ENCODE results near the gene GZMB.
"Not testable (repeated sequence)": the region's sequence is repeated elsewhere in the genome, so short reads cannot be mapped to it uniquely, and the experiment has no call there.

GZMB gene

GRCh38 chr14:24669651-24670050 is 35.7 kb upstream of the GZMB start:
- no peaks in the 10 kb centered on the region for H3K36me3 Mint-ChIP-seq (ENCODE audit: low read depth)
- DNase-seq, result no peak
- no peaks in the 10 kb centered on the region for H3K9me3 Mint-ChIP-seq
- H3K4me1 Mint-ChIP-seq, result peaks cover 23% of the 10 kb centered on the region
- no peak overlapping the region for H3K4me3 Mint-ChIP-seq
- TF ChIP-seq, protein P1, sequence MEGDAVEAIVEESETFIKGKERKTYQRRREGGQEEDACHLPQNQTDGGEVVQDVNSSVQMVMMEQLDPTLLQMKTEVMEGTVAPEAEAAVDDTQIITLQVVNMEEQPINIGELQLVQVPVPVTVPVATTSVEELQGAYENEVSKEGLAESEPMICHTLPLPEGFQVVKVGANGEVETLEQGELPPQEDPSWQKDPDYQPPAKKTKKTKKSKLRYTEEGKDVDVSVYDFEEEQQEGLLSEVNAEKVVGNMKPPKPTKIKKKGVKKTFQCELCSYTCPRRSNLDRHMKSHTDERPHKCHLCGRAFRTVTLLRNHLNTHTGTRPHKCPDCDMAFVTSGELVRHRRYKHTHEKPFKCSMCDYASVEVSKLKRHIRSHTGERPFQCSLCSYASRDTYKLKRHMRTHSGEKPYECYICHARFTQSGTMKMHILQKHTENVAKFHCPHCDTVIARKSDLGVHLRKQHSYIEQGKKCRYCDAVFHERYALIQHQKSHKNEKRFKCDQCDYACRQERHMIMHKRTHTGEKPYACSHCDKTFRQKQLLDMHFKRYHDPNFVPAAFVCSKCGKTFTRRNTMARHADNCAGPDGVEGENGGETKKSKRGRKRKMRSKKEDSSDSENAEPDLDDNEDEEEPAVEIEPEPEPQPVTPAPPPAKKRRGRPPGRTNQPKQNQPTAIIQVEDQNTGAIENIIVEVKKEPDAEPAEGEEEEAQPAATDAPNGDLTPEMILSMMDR (IDR thresholded peaks at IDR 0.05), result no peak
- H3K27me3 Mint-ChIP-seq (ENCODE audit: low read depth, poor library complexity), result peaks cover 4% of the 10 kb centered on the region
- no peak overlapping the region for H3K27ac Mint-ChIP-seq

DNA sequence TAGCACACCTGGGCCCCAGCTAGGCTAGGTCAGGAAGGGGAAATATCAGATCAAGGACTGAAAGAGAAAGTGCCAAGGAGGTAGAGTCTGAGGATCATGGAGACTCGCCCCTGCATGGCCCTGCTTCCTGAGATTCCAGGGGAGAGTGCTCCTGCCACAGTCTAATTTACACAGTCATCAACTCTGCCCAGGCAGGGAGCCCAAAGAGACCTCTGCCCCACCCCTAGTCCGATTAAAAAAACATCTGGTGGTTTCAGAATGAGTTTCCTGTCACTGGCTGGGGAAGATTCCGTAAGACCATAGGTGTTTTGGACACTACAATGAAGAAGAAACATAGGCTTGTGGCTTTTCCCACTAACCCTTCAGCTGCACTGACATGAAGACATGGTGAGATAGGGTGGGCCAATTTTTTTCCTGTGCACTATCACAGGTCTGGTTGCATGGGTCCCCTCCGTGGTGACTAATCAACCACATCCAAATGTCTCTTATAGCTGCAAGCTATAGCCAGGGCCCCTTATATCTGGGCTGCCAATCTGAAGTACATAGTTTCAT is 31.5 kb upstream of the GZMB start:
- Mint-ChIP-seq H3K4me3 (no peak overlapping the region), H3K9me3 (no peaks in the 10 kb centered on the region), H3K27ac (peak overlapping the region; percentile 37), H3K27me3 (ENCODE audit: low read depth, poor library complexity) (peaks cover 4% of the 10 kb centered on the region), H3K36me3 (ENCODE audit: low read depth) (no peaks in the 10 kb centered on the region), H3K4me1 (peaks cover 6% of the 10 kb centered on the region)
- DNase-seq, result no peak
- TF ChIP-seq, protein P1 (IDR thresholded peaks at IDR 0.05), result no peak

DNA sequence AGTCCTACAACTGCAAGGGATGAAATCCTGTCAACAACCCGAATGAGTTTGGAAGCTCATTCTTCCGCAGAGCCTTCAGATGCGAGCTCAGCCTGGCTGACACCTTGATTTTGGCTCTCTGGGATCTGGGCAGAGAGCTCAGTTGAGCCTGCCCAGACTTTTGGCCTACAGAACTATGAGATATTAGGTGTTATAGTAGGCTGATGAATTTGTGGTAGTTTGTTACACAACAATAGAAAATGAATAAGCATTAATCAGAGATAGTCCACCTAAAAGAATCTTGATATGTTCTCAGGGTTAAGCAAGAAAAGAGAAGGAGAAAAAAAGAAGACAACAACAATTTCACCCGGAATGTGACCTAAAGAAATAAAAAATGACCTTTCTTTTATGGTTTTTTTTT is 30.4 kb upstream of the GZMB start:
- no peak overlapping the region for H3K27ac Mint-ChIP-seq
- TF ChIP-seq, protein P1 (IDR thresholded peaks at IDR 0.05), result no peak

DNA sequence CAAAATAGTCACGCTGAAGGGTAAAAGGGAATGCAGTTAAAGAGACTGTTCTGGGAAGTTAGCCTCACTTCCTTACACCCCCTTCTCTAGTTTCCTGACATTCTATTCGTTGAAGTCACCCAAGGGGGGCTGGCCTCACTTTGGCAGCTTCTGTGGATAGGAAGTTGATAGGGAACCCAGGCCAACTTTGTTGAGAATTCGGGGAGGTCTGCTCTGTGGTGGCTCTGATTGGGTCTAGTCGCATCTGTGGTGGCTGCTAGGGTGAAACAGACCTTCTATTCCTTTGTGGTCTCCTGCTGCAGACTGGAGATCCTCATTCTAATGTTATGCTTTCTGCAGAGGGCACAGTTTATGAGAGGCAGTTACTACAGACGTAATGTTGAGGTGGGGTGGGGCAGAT is 28.8 kb upstream of the GZMB start:
- TF ChIP-seq, protein P1 (IDR thresholded peaks at IDR 0.05), result no peak
- peaks cover 4% of the 10 kb centered on the region for H3K27me3 Mint-ChIP-seq (ENCODE audit: low read depth, poor library complexity)
- peaks cover 6% of the 10 kb centered on the region for H3K4me1 Mint-ChIP-seq
- no peak overlapping the region for H3K4me3 Mint-ChIP-seq
- no peaks in the 10 kb centered on the region for H3K9me3 Mint-ChIP-seq
- no peak for DNase-seq
- no peak overlapping the region for H3K27ac Mint-ChIP-seq
- no peaks in the 10 kb centered on the region for H3K36me3 Mint-ChIP-seq (ENCODE audit: low read depth)

More for the DNA sequence above, 30.4 kb upstream of the GZMB start:
- Mint-ChIP-seq H3K27me3 (ENCODE audit: low read depth, poor library complexity) (peaks cover 4% of the 10 kb centered on the region), H3K4me1 (peaks cover 6% of the 10 kb centered on the region), H3K4me3 (no peak overlapping the region), H3K9me3 (no peaks in the 10 kb centered on the region), H3K36me3 (ENCODE audit: low read depth) (no peaks in the 10 kb centered on the region)
- no peak for DNase-seq

GRCh38 chr14:24659916-24660570 is 26.1 kb upstream of the GZMB start:
- H3K27me3 Mint-ChIP-seq (ENCODE audit: low read depth, poor library complexity), result peaks cover under 1% of the 10 kb centered on the region
- H3K9me3 Mint-ChIP-seq, result no peaks in the 10 kb centered on the region
- H3K4me3 Mint-ChIP-seq, result no peak overlapping the region
- no peak for DNase-seq
- no peaks in the 10 kb centered on the region for H3K36me3 Mint-ChIP-seq (ENCODE audit: low read depth)
- H3K27ac Mint-ChIP-seq, result no peak overlapping the region
- TF ChIP-seq, protein P1 (IDR thresholded peaks at IDR 0.05), result no peak
- H3K4me1 Mint-ChIP-seq, result peaks cover under 1% of the 10 kb centered on the region

- H3K4me3 Mint-ChIP-seq; DNase-seq; H3K27ac Mint-ChIP-seq; H3K27me3 Mint-ChIP-seq (ENCODE audit: low read depth, poor library complexity); H3K4me1 Mint-ChIP-seq; H3K36me3 Mint-ChIP-seq (ENCODE audit: low read depth): not testable (repeated sequence)
- peaks cover 58% of the 10 kb centered on the region for H3K9me3 Mint-ChIP-seq
Measured at GRCh38 chr14:24648361-24648760, 14.4 kb upstream of the GZMB start.

All from nephron progenitor cell (in vitro differentiated cells).